Astrocyte of the spinal cord (primary cell): Measurements from ENCODE around the gene HDAC4.

Experiments
- DNase-seq: peaks from one replicate; pipeline ENCODE4 v3.0.0; 2011; ENCODE audit warnings: low read depth, low spot score
- H3K4me3 ChIP-seq: 2 replicates; pipeline ENCODE4 v1.5.1; 2011; ENCODE audit warnings: low read depth, mild to moderate bottlenecking, low read length, moderate library complexity
- CTCF ChIP-seq: IDR thresholded peaks from 2 replicates; pipeline ENCODE4 v1.5.1; 2012; ENCODE audit warnings: low read depth, mild to moderate bottlenecking, low read length, inconsistent platforms
- in situ Hi-C: cut with HindIII; loops from 2 replicates; pipeline ENCODE4 v1.10.0; 2017; ENCODE audit warnings: low sequenced_read_pairs

The HDAC4 gene

DNA sequence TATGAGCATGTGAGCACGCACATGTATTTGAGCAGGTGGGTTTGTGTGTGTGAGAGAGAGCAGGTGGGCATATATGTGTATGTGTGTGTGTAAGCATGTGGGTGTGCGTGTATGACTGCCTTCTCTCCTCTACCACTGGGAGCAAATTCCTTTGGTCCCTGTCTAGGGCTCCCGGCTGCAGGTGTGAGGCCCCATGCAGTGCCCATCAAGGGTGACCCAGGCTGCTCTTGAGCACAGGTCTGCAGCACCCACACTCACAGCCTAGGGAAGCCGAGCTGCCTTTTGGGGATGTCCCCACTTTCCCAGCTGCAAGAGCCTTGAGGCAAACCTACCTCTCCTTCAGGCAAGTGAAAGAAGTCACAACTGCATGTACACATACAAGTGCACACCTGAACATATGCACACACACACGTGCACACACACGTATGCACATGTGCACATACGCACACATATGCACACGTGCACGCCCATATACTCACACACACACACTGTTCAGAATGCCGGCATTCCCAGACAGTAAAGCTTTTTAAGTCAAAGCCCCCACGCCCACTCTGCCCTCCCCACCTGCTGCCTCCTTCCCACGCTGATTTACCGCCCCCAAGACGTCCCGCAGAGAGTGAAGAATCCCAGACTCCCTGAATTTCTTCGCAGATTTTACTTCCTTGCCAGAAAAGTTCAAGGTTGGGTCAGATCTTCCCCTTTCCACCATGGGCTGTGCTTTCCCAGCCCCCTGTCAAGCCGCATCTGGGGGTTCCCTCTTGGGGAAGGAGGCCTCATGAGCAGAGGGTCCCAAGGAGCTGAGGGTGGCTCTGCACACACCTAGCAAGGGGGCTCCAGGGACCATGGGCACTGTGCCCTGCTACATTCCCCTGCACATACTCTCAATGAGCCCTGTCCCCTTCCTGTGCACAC, 382.3 kb downstream of the HDAC4 start:
- in situ Hi-C loops: loop anchor here (25.0 kb wide), 1 partner anchor 94 kb away; no protein-coding TSS in a partner anchor
- no peak for DNase-seq
- TF ChIP-seq CTCF: no peak
- no peak overlapping the region for H3K4me3 ChIP-seq

- no peak overlapping the region for H3K4me3 ChIP-seq
- no peak for TF ChIP-seq CTCF
- in situ Hi-C loops: loop anchor here (25.0 kb wide), 1 partner anchor 95 kb away; no protein-coding TSS in a partner anchor
Measured at GRCh38 chr2:239017491-239018098, 383.2 kb downstream of the HDAC4 start.

GRCh38 chr2:239015901-239016675, 384.7 kb downstream of the HDAC4 start:
- in situ Hi-C loops: loop anchor here (25.0 kb wide), 1 partner anchor 96 kb away; no protein-coding TSS in a partner anchor
- no peak for DNase-seq
- H3K4me3 ChIP-seq: no peak overlapping the region
- TF ChIP-seq CTCF: no peak

More at GRCh38 chr2:239017491-239018098, 383.2 kb downstream of the HDAC4 start:
- no peak for DNase-seq

- no peak overlapping the region for H3K4me3 ChIP-seq
- in situ Hi-C loops: loop anchor here (25.0 kb wide), 1 partner anchor 97 kb away; no protein-coding TSS in a partner anchor
- no peak for DNase-seq
- no peak for TF ChIP-seq CTCF
Measured at GRCh38 chr2:239015218-239015900, 385.5 kb downstream of the HDAC4 start.

DNA sequence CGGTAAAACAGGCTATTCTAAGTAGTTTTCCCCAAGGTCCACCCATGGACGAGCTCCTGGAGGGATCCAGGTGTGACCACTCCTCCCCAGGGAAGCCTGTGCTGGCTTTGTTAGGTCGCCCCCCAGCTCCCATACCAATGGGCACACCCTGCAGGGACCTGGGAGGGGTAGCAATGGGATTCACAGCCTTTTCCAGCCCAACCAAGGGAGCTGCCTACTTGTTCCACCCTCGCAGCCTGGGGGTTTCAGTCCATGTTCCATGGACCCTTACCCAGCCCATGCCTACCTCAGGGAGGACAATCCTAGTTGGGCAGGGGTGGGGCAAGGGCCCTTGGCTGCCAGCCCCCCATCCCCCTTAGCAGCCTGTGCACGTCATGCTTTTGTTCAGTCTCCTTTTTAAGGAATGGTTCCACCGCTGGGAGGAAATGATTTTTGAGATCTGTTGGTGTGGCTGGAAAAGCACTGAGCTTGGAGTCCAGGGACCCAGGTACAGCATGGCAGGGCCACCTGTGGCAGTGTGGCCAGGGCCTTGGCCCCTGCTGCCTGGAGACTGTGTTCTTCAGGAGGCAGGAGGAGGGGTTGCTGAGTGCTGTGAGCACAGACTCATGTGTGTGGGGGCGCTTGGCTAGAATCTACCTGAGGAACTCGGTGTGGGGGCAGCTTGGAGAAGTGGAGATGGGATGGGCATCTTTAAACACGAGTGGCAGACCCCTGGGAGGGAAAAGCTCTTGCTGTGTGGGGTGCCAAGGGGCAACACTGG, 386.2 kb downstream of the HDAC4 start:
- DNase-seq: no peak
- TF ChIP-seq CTCF: no peak
- no peak overlapping the region for H3K4me3 ChIP-seq
- in situ Hi-C loops: loop anchor here (25.0 kb wide), 1 partner anchor 98 kb away; no protein-coding TSS in a partner anchor
